H7 (cell line): Measurements from ENCODE around the gene OBSCN. TPM values are rescaled to one million over a fixed set of nuclear protein-coding genes. Genes with fewer than 3 reads are reported as not detected.
"Not testable (repeated sequence)": the region's sequence is repeated elsewhere in the genome, so short reads cannot be mapped to it uniquely, and the experiment has no call there.

Experiments used
- DNase-seq: peaks from one replicate; pipeline ENCODE4 v3.0.0; 2012
- H3K27me3 ChIP-seq: 2 replicates; pipeline ENCODE4 v1.6.0; 2011; ENCODE audit warnings: mild to moderate bottlenecking, low read length; ENCODE audit not compliant: control insufficient read depth, insufficient read depth
- H3K36me3 ChIP-seq: replicated peaks from 2 replicates; pipeline ENCODE4 v1.5.1; 2011; ENCODE audit warnings: low read length; ENCODE audit not compliant: control insufficient read depth, insufficient read depth
- H3K4me3 ChIP-seq: 2 replicates; pipeline ENCODE4 v1.5.1; 2011; ENCODE audit warnings: low read depth, mild to moderate bottlenecking, control low read depth, low read length, moderate library complexity; ENCODE audit not compliant: insufficient read depth
- total RNA-seq: library from RNA; depleted of rRNA; stranded (reverse); fragments of >200 nt; shearing (Covaris generic); gene quantifications from 2 replicates; pipeline ENCODE4 v1.2.3, GENCODE V29; 2014

OBSCN gene
- total RNA-seq, 1 experiment from 2014 or later, result 18.9 TPM

DNA sequence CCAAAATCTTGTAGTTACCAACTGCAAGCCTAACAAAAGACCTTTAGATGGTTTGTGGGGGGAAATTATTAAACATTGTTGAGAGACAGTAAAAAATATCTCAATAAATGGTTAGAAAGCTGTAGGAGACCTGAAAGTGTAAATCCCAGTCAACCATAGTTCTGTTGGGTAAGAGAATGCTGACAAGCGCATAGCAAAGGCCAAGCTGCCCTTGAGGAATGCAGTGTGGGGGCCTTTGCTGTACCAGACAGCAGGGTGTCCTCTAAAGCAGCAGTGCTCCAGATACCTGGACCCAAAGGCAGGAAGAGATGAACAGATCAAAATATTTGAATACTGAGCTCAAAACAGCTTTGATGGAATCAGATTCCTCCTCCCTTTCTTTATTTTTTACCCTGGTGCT, 54.6 kb downstream of the OBSCN start:
- peak; percentile 59 for DNase-seq

DNA sequence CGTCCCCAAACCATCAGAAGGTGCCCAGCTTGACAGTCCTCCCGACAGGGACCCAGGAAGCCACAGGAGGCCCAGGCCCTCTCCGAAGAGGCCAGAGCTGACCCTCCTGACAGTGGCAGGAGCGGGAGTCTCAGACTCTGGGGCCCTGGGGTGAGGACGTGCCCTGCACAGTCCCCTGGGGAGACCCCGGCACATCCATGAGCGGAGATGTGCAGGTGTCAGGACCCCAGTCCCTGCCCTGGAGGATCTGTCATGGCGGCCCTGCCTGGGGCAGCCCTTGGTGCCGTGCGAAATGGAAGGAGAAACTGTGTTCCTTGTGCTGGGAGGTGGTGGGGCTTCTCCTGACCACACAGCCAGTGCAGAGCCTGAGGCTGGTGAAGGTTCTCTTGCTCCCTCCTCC, 55.8 kb downstream of the OBSCN start:
- Histone ChIP-seq H3K36me3 (no peaks in the 10 kb centered on the region), H3K27me3 (no peaks in the 10 kb centered on the region), H3K4me3 (no peak overlapping the region)
- no peak for DNase-seq

More for the DNA sequence above, 54.6 kb downstream of the OBSCN start:
- Histone ChIP-seq H3K36me3 (no peaks in the 10 kb centered on the region), H3K4me3 (no peak overlapping the region), H3K27me3 (no peaks in the 10 kb centered on the region)

DNA sequence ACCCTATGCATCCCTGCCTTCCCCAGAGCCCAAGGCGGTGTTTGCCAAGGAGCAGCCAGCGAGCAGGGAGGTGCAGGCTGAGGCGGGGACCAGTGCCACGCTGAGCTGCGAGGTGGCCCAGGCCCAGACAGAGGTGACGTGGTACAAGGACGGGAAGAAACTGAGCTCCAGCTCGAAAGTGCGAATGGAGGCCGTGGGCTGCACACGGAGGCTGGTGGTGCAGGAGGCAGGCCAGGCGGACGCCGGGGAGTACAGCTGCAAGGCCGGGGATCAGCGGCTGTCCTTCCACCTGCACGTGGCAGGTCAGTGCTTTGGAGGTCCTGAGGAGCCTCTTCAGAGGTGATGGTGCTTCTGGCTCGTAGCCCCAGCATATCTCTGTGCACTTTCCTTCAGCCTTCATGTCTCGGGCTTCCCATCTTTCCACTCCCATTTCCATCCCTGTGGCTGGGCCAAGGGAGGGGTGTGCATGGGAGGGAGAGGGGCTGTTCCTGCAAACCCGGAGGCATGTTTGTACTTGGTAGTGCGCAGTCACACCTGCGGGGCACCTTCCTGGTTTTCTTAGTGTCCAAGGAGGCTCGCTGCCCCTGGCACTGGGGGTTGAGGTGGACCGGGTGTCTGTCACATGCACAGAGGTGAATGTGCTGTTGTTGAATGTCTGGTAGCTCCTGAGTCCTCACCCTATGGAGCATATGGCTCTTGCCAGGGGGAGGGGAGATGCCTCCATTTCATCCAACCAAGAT, 56.4 kb downstream of the OBSCN start:
- H3K4me3 ChIP-seq, result no peak overlapping the region
- no peaks in the 10 kb centered on the region for H3K27me3 ChIP-seq
- no peaks in the 10 kb centered on the region for H3K36me3 ChIP-seq
- no peak for DNase-seq

GRCh38 chr1:228265167-228265566, 57.3 kb downstream of the OBSCN start:
- H3K36me3 ChIP-seq, result no peaks in the 10 kb centered on the region
- no peak for DNase-seq

DNA sequence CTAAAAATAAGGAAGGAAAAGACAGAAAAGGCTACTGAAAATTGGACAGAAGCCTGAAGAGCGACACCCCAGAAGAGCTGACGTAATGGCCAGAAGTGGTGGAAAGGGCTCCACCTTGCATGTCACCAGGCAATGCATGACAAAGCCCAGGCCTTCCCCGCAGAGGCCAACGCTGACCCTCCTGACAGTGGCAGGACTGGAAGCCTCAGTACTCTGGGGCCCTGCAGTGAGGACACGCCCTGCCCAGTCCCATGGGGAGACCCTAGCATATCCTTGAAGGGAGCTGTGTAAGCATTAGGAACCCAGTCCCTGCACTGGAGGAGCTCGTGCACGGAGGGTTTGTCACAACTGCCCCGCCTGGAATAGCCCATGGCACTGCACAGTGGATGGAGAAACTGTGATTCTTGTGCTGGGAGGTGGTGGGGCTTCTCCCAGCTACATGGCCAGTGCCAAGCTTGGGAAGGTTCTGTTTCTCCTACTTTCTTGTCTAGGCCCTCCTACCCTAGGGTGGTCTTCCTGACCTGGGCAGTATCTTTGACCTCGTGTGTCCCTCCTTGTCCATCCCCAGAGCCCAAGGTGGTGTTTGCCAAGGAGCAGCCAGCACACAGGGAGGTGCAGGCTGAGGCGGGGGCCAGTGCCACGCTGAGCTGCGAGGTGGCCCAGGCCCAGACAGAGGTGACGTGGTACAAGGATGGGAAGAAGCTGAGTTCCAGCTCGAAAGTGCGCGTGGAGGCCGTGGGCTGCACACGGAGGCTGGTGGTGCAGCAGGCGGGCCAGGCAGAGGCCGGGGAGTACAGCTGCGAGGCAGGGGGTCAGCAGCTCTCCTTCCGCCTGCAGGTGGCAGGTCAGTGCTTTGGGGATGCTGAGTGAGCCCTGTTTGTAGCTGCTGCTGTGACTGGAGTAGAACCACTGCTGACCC, 60.4 kb downstream of the OBSCN start:
- no peak overlapping the region for H3K4me3 ChIP-seq
- no peaks in the 10 kb centered on the region for H3K27me3 ChIP-seq
- no peaks in the 10 kb centered on the region for H3K36me3 ChIP-seq
- peak; percentile 81 for DNase-seq

More at GRCh38 chr1:228265167-228265566, 57.3 kb downstream of the OBSCN start:
- Histone ChIP-seq H3K4me3 (no peak overlapping the region), H3K27me3 (no peaks in the 10 kb centered on the region)

GRCh38 chr1:228268881-228269265, 61.0 kb downstream of the OBSCN start:
- Histone ChIP-seq H3K27me3 (no peaks in the 10 kb centered on the region), H3K4me3 (no peak overlapping the region), H3K36me3 (no peaks in the 10 kb centered on the region)
- no peak for DNase-seq

DNA sequence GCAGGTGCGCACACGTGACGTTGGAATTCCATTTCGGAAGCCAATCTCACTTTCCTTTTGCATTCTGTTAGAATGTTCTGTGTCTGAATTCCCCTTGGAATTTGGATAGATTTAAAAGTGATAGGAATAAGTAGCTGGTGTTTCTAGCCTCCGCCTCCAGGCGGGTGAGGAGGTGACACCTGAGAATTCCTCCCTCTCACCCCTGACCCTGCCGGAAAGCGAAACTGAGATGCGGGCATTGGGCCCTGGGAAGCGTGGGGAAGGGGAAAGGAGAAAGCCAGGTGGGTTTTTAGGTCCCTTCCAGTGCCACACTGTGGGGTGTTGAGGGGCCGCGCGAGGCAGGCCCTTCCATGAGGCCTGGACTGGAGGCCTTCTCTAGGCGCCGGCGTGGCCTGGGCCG, 61.6 kb downstream of the OBSCN start:
- DNase-seq, H3K36me3 ChIP-seq, H3K27me3 ChIP-seq, H3K4me3 ChIP-seq: not testable (repeated sequence)

DNA sequence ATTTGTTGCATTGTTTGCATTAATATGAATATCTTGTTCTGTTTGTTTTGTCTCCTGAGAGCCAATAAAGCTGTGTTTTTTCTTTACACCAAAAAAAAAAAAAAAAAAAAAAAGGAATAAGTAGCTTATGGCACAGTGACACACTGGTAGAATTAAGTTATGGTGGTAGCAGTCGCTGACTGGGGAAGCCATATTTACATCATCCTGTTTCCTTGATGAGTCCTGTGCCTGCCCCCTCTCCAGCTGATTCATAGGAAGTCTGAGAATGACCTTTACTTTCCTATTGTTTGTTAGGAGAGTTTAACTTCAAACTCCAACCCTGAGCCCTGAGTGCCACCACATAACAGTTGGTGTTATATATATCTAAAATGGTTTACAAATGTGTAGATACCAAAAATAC, 62.2 kb downstream of the OBSCN start:
- no peak for DNase-seq
- no peak overlapping the region for H3K4me3 ChIP-seq
- H3K36me3 ChIP-seq, result no peaks in the 10 kb centered on the region
- no peaks in the 10 kb centered on the region for H3K27me3 ChIP-seq

DNA sequence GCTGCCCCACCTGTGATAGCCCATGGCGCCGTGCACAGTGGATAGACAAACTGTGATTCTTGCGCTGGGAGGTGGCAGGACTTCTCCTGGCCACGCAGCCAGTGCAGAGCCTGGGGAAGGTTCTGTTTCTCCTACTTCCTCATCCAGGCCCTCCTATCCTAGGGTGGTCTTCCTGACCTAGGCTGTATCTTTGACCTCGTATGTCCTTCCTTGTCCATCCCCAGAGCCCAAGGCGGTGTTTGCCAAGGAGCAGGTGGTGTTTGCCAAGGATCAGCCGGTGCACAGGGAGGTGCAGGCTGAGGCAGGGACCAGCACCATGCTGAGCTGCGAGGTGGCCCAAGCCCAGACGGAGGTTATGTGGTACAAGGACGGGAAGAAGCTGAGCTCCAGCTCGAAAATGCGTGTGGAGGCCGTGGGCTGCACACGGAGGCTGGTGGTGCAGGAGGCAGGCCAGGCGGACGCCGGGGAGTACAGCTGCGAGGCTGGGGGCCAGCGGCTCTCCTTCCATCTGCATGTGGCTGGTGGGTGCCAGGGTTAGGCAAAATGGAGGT, 63.9 kb downstream of the OBSCN start:
- Histone ChIP-seq H3K4me3 (no peak overlapping the region), H3K36me3 (no peaks in the 10 kb centered on the region), H3K27me3 (peaks cover 3% of the 10 kb centered on the region; the same call in 1 of the 2 replicates)
- no peak for DNase-seq

DNA sequence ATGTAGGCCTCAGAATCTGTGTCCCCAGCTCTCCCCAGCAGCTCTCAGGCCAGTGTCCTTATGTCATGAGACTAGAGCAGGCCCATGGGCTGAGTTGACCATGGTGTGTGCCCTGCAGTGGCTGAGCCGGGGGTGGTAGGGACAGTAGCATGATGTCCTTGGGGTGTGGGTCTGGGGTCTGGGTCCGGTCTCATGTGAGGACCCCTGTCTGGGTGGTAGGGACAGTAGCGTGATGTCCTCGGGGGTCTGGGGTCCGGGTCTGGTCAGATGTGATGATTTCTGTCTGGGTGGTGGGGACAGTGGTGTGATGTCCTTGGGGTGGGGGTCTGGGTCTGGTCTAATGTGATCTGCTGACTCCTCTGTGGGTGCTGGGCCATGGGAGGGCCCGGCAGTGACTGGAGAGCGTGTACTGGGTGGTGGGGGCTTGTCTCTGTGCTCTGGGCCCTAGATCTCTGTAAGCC, 64.5 kb downstream of the OBSCN start:
- Histone ChIP-seq H3K27me3 (peaks cover 3% of the 10 kb centered on the region; the same call in 1 of the 2 replicates), H3K4me3 (no peak overlapping the region), H3K36me3 (no peaks in the 10 kb centered on the region)
- peak; percentile 22 for DNase-seq

GRCh38 chr1:228272831-228273571, 65.2 kb downstream of the OBSCN start:
- DNase-seq, result peak; percentile 36
- peaks cover 3% of the 10 kb centered on the region; the same call in 1 of the 2 replicates for H3K27me3 ChIP-seq
- no peaks in the 10 kb centered on the region for H3K36me3 ChIP-seq
- no peak overlapping the region for H3K4me3 ChIP-seq

DNA sequence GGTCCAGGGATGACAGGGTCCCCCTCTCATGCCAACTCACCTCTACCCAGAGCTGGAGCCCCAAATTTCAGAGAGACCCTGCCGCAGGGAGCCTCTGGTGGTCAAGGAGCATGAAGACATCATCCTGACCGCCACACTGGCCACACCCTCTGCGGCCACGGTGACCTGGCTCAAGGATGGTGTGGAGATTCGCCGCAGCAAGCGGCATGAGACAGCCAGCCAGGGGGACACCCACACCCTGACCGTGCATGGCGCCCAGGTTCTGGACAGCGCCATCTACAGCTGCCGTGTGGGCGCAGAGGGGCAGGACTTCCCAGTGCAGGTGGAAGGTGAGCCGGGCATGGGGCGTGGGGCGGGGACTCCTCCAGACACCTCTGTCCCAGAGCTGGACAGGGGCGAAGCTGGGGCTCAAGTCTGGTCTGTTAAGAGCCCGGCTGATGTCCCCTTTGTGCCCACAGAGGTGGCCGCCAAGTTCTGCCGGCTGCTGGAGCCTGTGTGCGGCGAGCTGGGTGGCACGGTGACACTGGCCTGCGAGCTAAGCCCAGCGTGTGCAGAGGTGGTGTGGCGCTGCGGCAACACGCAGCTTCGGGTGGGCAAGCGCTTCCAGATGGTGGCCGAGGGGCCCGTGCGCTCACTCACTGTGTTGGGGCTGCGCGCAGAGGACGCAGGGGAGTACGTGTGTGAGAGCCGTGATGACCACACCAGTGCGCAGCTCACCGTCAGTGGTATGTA, 66.0 kb downstream of the OBSCN start:
- H3K4me3 ChIP-seq, result no peak overlapping the region
- peaks cover 3% of the 10 kb centered on the region; the same call in 1 of the 2 replicates for H3K27me3 ChIP-seq
- DNase-seq, result peak; percentile 75
- H3K36me3 ChIP-seq, result no peaks in the 10 kb centered on the region

DNA sequence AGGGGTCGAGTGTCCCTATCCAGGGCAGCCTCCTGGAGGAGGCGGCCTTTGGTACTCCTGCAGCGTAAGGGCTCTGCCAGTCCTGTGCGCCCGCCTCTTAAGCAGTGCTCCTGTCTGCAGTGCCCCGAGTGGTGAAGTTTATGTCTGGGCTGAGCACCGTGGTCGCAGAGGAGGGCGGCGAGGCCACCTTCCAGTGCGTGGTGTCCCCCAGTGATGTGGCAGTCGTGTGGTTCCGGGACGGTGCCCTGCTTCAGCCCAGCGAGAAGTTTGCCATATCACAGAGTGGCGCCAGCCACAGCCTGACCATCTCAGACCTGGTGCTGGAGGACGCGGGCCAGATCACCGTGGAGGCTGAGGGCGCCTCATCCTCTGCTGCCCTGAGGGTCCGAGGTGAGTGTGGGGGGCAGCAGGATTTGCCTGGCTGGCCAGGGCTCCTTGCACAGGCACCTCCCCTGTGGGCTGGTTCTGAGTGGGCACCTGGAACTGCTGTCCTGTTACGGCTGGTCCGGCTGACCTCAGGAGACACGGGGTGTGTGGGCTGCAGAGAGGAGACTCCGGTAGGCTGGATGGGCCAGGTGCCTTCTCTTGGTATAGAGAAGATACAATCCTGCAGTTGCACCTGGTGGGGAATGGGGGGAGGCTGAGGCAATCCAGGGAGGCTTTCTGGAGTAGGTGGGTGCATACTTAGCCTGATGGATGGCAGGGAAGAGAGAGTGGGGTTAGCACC, 66.8 kb downstream of the OBSCN start:
- H3K36me3 ChIP-seq, result peaks cover 2% of the 10 kb centered on the region
- peak; percentile 70 for DNase-seq
- H3K27me3 ChIP-seq, result peaks cover 3% of the 10 kb centered on the region; the same call in 1 of the 2 replicates
- no peak overlapping the region for H3K4me3 ChIP-seq
